Putamen (tissue), 1 donor: ENCODE data around the gene NCOR1.
"Not testable (repeated sequence)": the region's sequence is repeated elsewhere in the genome, so short reads cannot be mapped to it uniquely, and the experiment has no call there.

Experiments
- DNase-seq: peaks from one replicate; pipeline ENCODE4 v3.0.0-alpha.2; 2016; ENCODE audit warnings: low spot score

Gene NCOR1

GRCh38 chr17:16148596-16148995 lies 66.7 kb downstream of the NCOR1 start:
- no peak for DNase-seq

DNA sequence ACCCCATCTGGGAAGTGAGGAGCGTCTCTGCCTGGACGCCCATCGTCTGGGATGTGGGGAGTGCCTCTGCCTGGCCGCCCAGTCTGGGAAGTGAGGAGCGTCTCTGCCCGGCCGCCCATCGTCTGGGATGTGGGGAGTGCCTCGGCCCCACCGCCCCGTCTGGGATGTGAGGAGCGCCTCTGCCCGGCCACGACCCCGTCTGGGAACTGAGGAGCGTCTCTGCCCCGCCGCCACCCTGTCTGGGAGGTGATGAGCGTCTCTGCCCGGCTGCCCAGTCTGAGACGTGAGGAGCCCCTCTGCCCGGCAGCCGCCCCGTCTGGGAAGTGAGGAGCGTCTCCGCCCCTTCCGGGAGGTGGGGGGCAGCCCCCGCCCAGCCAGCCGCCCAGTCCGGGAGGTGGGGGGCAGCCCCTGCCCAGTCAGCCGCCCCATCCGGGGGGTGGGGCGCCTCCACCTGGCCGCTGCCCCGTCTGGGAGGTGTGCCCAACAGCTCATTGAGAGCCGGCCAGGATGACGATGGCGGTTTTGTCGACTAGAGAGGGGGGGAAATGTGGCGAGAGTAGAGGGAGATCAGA lies 69.9 kb downstream of the NCOR1 start:
- DNase-seq: not testable (repeated sequence)

DNA sequence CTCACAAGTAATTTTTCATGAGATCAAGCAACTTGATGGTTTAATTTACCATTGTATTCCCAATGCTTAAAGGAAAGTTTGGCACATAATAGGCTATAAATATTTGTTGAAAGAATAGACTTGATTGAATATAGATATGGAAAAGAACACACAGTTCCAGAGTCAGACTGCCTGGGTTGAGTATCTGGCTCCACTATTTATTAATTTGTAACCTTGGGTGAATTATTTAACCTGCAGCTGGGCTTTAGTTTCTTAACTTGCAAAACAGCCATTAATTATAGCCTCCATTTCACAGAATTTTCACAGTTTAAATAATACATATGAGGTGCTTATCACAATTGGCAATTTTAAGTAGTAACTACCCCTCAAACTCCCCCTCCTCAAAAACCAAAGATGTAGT lies 73.6 kb downstream of the NCOR1 start:
- no peak for DNase-seq

DNA sequence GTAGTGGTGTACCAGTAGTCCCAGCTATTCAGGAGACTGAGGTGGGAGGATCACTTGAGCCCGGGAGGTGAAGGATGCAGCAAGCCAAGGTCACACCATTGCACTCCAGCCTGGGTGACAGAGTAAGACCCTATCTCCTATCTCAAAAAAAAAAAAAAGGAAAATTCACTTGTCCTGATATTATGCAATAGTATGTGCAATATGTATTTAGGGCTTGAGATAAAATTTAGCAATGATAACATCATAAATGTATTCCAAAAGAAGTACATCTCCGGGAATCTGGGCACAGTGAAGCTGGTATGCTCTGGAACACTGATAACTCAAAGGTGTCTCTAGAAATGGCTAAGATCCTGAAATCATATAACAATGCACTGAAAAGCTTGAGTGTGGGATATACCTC lies 74.5 kb downstream of the NCOR1 start:
- no peak for DNase-seq

DNA sequence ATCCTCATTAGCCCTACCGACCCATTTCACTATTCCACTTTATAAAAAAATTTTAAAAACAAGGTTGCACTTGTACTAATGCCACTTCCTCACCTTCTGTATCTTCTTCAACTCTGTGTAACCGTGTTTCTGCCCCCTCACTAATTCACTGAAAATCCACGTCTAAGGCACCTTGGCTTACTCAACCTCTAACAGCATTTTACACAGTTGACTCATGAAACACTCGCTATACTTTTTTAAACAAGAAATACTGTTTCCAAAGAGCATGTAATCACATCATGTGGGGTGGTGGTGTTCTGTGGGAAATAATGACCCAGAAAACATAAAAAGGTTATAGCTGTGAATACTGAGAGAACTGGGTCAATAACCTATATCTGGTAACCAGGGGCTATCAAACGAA lies 79.9 kb downstream of the NCOR1 start:
- DNase-seq: no peak

- no peak for DNase-seq
Observed at GRCh38 chr17:16131593-16131992, 83.7 kb downstream of the NCOR1 start.

- DNase-seq: no peak
Observed at GRCh38 chr17:16129441-16130205, 85.7 kb downstream of the NCOR1 start.

GRCh38 chr17:16123531-16123930 lies 91.8 kb downstream of the NCOR1 start:
- DNase-seq: no peak

DNA sequence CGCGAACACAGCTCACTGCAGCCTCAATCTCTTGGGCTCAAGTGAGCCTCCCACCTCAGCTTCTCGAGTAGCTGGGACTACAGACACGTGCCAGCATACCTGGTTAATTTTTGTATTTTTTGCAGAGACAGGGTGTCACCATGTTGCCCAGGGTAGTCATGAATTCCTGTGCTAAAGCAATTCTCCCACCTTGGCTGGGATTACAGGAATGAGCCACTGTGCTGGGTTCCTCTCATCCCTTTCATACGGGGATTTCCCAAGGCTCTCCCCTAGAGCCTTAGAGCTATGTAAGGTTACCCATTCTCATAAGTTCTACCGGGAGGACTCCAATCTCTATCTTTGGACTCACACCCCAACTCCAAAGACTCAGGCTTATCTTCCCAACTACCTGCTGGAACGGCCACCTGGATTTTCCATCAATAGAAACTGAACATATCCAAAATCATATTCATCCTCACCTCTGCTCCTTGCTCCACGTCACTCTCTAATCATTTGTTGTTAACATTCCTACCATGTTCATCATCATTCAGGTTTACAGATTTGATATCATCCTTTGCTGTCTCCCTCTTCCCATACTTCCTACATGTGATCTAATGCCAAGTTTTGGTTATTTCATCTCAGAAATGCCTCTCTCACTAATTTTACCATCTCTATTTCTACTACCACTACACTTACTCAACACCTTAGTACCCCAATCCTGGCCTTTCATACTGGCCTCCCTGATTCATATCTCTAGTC lies 92.5 kb downstream of the NCOR1 start:
- no peak for DNase-seq

- DNase-seq: no peak
Observed at GRCh38 chr17:16121915-16122314, 93.4 kb downstream of the NCOR1 start.

GRCh38 chr17:16120937-16121336 lies 94.4 kb downstream of the NCOR1 start:
- no peak for DNase-seq

DNA sequence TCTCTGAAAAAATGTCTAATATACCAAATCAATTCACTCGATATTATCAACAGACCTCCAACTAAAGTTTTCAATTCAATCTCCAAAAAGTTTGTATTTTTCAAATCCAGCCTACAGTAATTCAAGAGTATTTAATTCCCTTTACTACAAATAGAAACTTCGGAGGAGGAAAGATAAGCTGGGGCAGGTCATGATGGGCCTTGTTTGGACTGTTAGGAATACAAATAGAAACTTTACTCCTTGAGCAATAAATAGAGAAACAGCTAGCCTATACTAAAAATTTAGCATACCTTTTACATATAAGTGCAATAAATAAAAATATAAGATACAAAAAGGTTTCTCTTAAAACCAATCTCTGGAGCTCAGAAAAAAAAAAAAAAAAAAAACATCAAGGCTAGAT lies 98.2 kb downstream of the NCOR1 start:
- DNase-seq: no peak

GRCh38 chr17:16115077-16115698 lies 100.1 kb downstream of the NCOR1 start:
- DNase-seq: not testable (repeated sequence)

DNA sequence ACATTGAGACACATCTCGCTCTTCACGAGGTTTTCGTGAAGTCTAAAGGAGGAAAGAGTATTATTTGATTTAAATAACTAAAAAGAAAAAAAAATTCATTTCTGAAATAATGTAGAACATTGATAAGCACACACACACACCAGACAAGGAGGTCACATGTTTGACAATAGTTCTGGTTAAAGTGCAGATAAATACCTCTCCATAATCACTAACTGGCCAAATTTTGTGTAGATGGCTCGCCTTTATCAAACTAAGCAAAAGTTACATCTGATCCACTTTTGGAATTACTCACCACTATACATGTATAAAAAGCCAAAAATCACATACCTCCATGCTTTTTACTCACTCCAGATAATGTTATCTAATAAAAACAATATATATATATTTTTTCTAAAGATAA lies 106.5 kb downstream of the NCOR1 start:
- DNase-seq: no peak

DNA sequence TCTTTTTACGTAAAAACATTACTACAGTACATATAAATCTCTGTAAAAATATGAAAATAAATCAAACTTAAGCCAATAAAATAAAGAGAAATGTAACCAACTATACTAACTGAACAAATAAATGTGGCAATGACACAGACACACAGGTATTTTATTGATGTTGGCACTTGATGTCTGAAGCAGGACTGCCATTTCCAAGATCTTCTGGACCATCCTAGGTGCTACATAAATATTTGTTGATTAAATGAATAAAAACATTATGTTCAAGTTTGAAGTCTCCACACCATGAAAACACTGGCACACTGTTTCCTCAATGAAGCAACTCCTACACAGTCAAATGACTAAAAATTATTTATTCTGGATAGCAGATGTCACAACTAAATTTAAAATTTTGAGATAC lies 106.9 kb downstream of the NCOR1 start:
- no peak for DNase-seq

- no peak for DNase-seq
Observed at GRCh38 chr17:16107165-16107770, 108.1 kb downstream of the NCOR1 start.

DNA sequence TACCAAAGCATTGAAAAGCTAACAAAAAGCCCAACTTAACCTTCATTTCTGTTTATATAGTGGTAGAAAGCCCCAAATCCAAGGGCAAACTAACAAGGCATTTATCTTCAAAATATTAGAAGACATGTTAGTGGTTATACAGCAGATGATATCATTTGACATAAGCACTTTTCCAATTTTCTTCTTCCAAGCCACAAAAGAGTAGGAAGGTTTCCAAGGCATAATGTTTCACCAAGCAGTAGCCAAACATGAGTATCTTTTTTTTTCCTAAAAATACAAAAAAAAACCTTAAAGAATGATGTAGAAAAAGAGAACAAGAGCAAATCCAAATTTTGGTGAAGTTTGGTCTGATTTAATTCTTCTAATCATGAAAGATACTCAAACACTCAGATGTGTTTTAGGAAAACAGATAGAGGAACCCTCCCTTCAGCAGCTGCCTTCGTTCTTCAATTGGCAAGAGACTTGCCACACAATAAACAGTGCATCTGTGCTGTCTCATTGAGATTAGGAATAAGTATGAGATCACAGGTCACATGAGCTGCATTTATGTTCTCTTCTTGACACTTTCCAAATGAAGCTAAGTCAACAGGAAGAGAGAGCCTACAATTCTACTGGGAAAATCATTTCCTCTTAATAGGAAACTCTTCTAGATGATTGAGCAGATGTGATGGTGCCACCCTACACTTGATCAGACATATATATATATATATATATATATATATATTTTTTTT lies 109.0 kb downstream of the NCOR1 start:
- DNase-seq: peak; percentile 86

DNA sequence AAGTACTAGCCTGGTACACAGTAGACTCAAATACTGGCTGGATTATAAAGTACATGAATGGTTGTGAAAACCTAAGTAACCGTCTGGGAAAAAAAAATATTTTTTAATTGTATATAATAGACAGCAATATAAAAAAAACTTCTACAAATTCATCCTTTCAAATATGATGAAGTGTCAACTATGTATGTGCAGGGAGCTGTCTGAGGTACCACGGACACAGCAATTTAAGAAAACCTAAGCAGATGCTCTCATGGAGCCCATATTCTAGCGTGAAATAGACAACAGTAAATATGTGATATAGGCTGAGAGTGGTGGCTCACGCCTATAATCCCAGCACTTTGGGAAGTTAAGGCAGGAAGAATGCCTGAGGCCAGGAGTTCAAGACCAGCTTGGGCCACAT lies 111.1 kb downstream of the NCOR1 start:
- no peak for DNase-seq

- DNase-seq: no peak
Observed at GRCh38 chr17:16101440-16101839, 113.9 kb downstream of the NCOR1 start.

DNA sequence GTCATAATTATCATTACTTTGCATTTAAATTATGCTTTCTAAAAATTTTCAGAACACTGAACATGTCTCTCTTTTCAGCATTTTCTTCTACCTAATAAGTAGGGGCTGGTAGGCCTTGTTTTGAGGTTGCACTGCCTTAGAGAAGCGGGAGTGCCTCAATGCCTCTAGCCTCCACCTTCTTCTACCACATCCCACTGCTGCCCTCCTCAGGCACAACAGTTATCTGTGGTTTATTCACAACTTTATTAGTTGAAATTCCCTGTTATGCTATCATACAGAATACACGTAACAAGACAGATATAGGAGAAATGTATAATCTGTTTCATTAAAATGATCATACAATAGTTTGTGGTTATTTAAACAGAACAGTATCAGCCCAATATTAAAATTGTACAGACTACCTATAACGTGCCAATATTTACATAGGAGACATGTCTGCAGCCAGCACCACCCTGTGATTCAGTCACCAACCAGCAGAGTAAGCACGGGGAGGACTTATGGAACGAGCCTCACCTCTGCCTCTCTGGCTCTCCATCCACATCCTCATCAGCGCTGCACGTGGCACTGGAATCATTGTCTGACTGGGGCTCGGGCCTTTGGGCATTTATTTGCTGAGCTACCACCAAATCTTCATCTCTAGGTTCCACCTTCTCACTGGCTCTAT lies 114.5 kb downstream of the NCOR1 start:
- DNase-seq: no peak

DNA sequence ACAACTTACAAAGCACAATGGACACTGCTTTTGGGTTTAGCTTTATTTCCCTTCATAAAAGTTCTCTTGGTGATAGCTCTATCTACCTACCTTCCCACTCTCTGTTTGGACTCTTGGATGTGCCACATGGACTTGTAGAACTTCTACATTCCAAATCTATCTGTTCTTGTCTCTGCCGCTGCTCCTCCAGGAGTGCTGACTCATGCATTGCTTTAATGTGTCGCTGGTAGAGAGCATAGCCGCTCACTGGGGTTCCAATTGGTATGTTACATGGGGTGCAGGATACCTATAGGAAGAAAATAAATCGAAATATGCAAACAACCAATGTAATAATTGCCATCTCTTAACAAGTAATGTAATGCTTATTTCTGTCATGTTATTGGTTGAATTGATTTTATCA lies 123.6 kb downstream of the NCOR1 start:
- DNase-seq: no peak
